KMS-11 (cell line): Measurements from ENCODE around the gene CNP.

Experiments
- H2AFZ ChIP-seq: fragments of 200-600 bp; sonication (generic); 2 replicates; pipeline ENCODE4 v1.6.1; 2016; ENCODE audit warnings: antibody characterized with exemption, mixed run types, low read depth
- H3K27ac ChIP-seq: fragments of 200-600 bp; sonication (generic); 2 replicates; pipeline ENCODE4 v1.6.1; 2016; ENCODE audit warnings: mild to moderate bottlenecking, mixed run types
- H3K27me3 ChIP-seq: fragments of 200-600 bp; sonication (generic); 2 replicates; pipeline ENCODE4 v1.6.1; 2017; ENCODE audit warnings: mild to moderate bottlenecking, low read depth, mixed run types, moderate library complexity; ENCODE audit not compliant: insufficient read depth
- H3K36me3 ChIP-seq: fragments of 200-600 bp; sonication (generic); 2 replicates; pipeline ENCODE4 v1.6.1; 2017; ENCODE audit warnings: mild to moderate bottlenecking, mixed run types; ENCODE audit not compliant: insufficient read depth
- H3K4me1 ChIP-seq: fragments of 200-600 bp; sonication (generic); 2 replicates; pipeline ENCODE4 v1.6.1; 2016; ENCODE audit warnings: mild to moderate bottlenecking, low read depth, mixed run types; ENCODE audit not compliant: poor library complexity, severe bottlenecking
- H3K4me2 ChIP-seq: fragments of 200-600 bp; sonication (generic); 2 replicates; pipeline ENCODE4 v1.7.0; 2016; ENCODE audit warnings: mild to moderate bottlenecking, mixed run types
- H3K4me3 ChIP-seq: fragments of 200-600 bp; sonication (generic); IDR thresholded peaks from 2 replicates; pipeline ENCODE4 v1.6.1; 2017; ENCODE audit warnings: low read depth, low read length, mixed read lengths; ENCODE audit not compliant: insufficient read depth
- H3K79me2 ChIP-seq: fragments of 200-600 bp; sonication (generic); 2 replicates; pipeline ENCODE4 v1.6.1; 2016; ENCODE audit warnings: low read depth, mixed run types; ENCODE audit not compliant: insufficient read depth
- H3K9ac ChIP-seq: fragments of 200-600 bp; sonication (generic); 2 replicates; pipeline ENCODE4 v1.6.1; 2016; ENCODE audit warnings: mild to moderate bottlenecking, mixed run types
- H4K20me1 ChIP-seq: fragments of 200-600 bp; sonication (generic); 2 replicates; pipeline ENCODE4 v1.6.1; 2016; ENCODE audit warnings: mild to moderate bottlenecking, mixed run types; ENCODE audit not compliant: insufficient read depth
- CTCF ChIP-seq: fragments of 200-600 bp; sonication (generic); conservative IDR thresholded peaks from 2 replicates; pipeline ENCODE4 v1.6.1; 2017; ENCODE audit warnings: low read depth, mild to moderate bottlenecking, antibody characterized with exemption, low read length, moderate library complexity, mixed read lengths

The CNP gene

GRCh38 chr17:41974031-41974430 lies 7.4 kb downstream of the CNP start:
- Histone ChIP-seq H3K27me3 (no peaks in the 10 kb centered on the region), H3K36me3 (peaks cover 2% of the 10 kb centered on the region; the same call in 1 of the 2 replicates), H2AFZ (no peak overlapping the region), H3K4me2 (no peak overlapping the region), H4K20me1 (no peaks in the 10 kb centered on the region), H3K27ac (no peak overlapping the region), H3K4me3 (no peak overlapping the region), H3K79me2 (no peaks in the 10 kb centered on the region), H3K9ac (no peak overlapping the region), H3K4me1 (no peaks in the 10 kb centered on the region)
- TF ChIP-seq CTCF, result no peak

GRCh38 chr17:41974658-41975057 lies 8.1 kb downstream of the CNP start:
- H2AFZ ChIP-seq, result no peak overlapping the region
- no peak for TF ChIP-seq CTCF
- no peak overlapping the region for H3K4me2 ChIP-seq
- H3K27me3 ChIP-seq, result no peaks in the 10 kb centered on the region
- H3K27ac ChIP-seq, result no peak overlapping the region; the same call in 1 of the 2 replicates
- no peak overlapping the region for H3K4me3 ChIP-seq
- no peaks in the 10 kb centered on the region for H3K79me2 ChIP-seq
- H3K4me1 ChIP-seq, result no peaks in the 10 kb centered on the region
- no peaks in the 10 kb centered on the region for H4K20me1 ChIP-seq
- no peak overlapping the region for H3K9ac ChIP-seq
- peaks cover 2% of the 10 kb centered on the region; the same call in 1 of the 2 replicates for H3K36me3 ChIP-seq

GRCh38 chr17:41975099-41976083 lies 8.8 kb downstream of the CNP start:
- H3K9ac ChIP-seq, result no peak overlapping the region
- H3K4me3 ChIP-seq, result no peak overlapping the region
- H3K36me3 ChIP-seq, result peaks cover 2% of the 10 kb centered on the region; the same call in 1 of the 2 replicates
- no peaks in the 10 kb centered on the region for H4K20me1 ChIP-seq
- no peaks in the 10 kb centered on the region for H3K4me1 ChIP-seq
- no peak overlapping the region for H2AFZ ChIP-seq
- no peak overlapping the region; the same call in 1 of the 2 replicates for H3K27ac ChIP-seq
- TF ChIP-seq CTCF, result no peak
- H3K4me2 ChIP-seq, result no peak overlapping the region
- no peaks in the 10 kb centered on the region for H3K27me3 ChIP-seq
- H3K79me2 ChIP-seq, result no peaks in the 10 kb centered on the region

- peak overlapping the region; percentile 37; the same call in 1 of the 2 replicates for H3K27ac ChIP-seq
- H3K79me2 ChIP-seq, result no peaks in the 10 kb centered on the region
- H3K4me3 ChIP-seq, result no peak overlapping the region
- no peaks in the 10 kb centered on the region for H4K20me1 ChIP-seq
- no peak overlapping the region for H2AFZ ChIP-seq
- H3K4me2 ChIP-seq, result no peak overlapping the region; the same call in 1 of the 2 replicates
- no peaks in the 10 kb centered on the region for H3K27me3 ChIP-seq
- peaks cover 2% of the 10 kb centered on the region; the same call in 1 of the 2 replicates for H3K36me3 ChIP-seq
- no peak for TF ChIP-seq CTCF
- H3K4me1 ChIP-seq, result no peaks in the 10 kb centered on the region
- no peak overlapping the region for H3K9ac ChIP-seq
Observed at GRCh38 chr17:41976142-41976768, 9.7 kb downstream of the CNP start.
